Measurements from ENCODE around the gene LTK. TPM values are rescaled to one million over a fixed set of nuclear protein-coding genes. Genes with fewer than 3 reads are reported as not detected.

Gene LTK
- total and polyA plus RNA-seq, 2 experiments from 2014 or later: 0.14 TPM; not detected in 1

DNA sequence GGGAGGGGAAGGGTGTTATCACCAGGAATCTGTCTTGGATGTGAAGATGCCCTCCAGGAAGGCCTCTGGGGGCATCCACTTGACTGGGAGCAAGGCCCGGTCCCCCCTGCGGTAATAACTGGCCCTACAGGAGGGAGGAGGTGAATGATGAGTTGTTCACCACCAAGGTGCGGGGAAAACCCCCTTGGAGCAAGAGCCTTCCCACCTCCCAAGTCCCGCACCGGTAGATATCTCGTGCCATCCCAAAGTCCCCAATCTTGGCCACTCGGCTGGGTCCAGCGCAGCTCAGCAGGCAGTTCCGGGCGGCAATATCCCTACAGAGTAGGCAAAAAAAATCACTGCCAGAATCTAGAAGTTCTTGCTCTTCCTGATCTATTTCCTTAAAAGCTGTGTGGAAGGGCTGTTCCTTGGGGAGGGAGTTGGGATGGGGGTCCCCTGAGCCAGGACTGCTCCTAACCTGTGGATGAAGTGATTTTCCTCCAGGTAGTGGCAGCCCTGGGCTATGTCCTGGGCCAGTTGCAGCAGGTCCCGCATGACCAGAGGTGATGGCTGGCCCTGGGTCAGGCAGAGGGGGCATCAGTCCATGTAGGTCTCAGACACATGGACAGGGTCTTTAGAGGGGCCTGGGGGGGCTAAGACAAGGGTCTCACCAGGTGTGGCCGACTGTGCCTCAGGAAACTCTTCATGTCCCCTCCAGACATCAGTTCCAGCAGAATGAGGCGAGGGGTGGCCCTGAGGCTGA is 8.7 kb downstream of the LTK start:
- Mint-ChIP-seq H3K36me3 (ENCODE audit: low read depth) (no peaks in the 10 kb centered on the region), H3K27ac (no peak overlapping the region), H3K4me3 (no peak overlapping the region; the same call in 2 of the 3 replicates), H3K27me3 (ENCODE audit: insufficient read depth, low read depth, poor library complexity) (peaks cover 82% of the 10 kb centered on the region), H3K4me1 (peaks cover 8% of the 10 kb centered on the region; the same call in 2 of the 3 replicates), H3K9me3 (no peaks in the 10 kb centered on the region; the same call in 2 of the 3 replicates)
- Histone ChIP-seq H3K4me3 (no peak overlapping the region), H3K79me2 (replicated peaks; ENCODE audit: insufficient read depth) (no peaks in the 10 kb centered on the region), H3F3A (replicated peaks; ENCODE audit: low read depth) (peaks cover 11% of the 10 kb centered on the region; the same call in 1 of the 2 replicates), H3K36me3 (ENCODE audit: insufficient read depth) (no peaks in the 10 kb centered on the region), H3K4me1 (ENCODE audit: insufficient read depth) (peaks cover 13% of the 10 kb centered on the region), H4K20me1 (replicated peaks; ENCODE audit: insufficient read depth) (peaks cover 12% of the 10 kb centered on the region; the same call in 1 of the 2 replicates), H2AFZ (no peak overlapping the region), H3K27ac (ENCODE audit: low read depth) (no peak overlapping the region), H3K9me2 (ENCODE audit: insufficient read depth) (no peaks in the 10 kb centered on the region), H3K4me2 (no peak overlapping the region), H3K27me3 (ENCODE audit: insufficient read depth) (peaks cover 99% of the 10 kb centered on the region)
- DNase-seq (ENCODE audit: low spot score): no peak
- TF ChIP-seq, protein P1, sequence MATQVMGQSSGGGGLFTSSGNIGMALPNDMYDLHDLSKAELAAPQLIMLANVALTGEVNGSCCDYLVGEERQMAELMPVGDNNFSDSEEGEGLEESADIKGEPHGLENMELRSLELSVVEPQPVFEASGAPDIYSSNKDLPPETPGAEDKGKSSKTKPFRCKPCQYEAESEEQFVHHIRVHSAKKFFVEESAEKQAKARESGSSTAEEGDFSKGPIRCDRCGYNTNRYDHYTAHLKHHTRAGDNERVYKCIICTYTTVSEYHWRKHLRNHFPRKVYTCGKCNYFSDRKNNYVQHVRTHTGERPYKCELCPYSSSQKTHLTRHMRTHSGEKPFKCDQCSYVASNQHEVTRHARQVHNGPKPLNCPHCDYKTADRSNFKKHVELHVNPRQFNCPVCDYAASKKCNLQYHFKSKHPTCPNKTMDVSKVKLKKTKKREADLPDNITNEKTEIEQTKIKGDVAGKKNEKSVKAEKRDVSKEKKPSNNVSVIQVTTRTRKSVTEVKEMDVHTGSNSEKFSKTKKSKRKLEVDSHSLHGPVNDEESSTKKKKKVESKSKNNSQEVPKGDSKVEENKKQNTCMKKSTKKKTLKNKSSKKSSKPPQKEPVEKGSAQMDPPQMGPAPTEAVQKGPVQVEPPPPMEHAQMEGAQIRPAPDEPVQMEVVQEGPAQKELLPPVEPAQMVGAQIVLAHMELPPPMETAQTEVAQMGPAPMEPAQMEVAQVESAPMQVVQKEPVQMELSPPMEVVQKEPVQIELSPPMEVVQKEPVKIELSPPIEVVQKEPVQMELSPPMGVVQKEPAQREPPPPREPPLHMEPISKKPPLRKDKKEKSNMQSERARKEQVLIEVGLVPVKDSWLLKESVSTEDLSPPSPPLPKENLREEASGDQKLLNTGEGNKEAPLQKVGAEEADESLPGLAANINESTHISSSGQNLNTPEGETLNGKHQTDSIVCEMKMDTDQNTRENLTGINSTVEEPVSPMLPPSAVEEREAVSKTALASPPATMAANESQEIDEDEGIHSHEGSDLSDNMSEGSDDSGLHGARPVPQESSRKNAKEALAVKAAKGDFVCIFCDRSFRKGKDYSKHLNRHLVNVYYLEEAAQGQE (IDR thresholded peaks at IDR 0.05; ENCODE audit: unreplicated experiment): no peak
- TF ChIP-seq ZNF114 (CRISPR knock-in tag; IDR thresholded peaks at IDR 0.05) (no peak), CTCF (conservative IDR thresholded peaks at IDR 0.05; ENCODE audit: low read depth in 2 of 2) (no peak), CREB1 (CRISPR knock-in tag; IDR thresholded peaks at IDR 0.05; ENCODE audit: low read depth) (no peak), EZH2phosphoT487 (IDR thresholded peaks at IDR 0.05; ENCODE audit: unreplicated experiment) (no peak), EZH2 (IDR thresholded peaks at IDR 0.05; ENCODE audit: low read depth, unreplicated experiment) (no peak), NANOG (IDR thresholded peaks at IDR 0.05; ENCODE audit: borderline replicate concordance) (no peak), POLR2AphosphoS5 (IDR thresholded peaks at IDR 0.05; ENCODE audit: low read depth) (no peak), ZNF331 (CRISPR knock-in tag; IDR thresholded peaks at IDR 0.05; ENCODE audit: low read depth) (no peak), JUNB (IDR thresholded peaks at IDR 0.05; ENCODE audit: unreplicated experiment) (no peak), ETS1 (IDR thresholded peaks at IDR 0.05) (no peak), STAT1 (IDR thresholded peaks at IDR 0.05; ENCODE audit: unreplicated experiment) (no peak)
- TF ChIP-seq, protein P2, sequence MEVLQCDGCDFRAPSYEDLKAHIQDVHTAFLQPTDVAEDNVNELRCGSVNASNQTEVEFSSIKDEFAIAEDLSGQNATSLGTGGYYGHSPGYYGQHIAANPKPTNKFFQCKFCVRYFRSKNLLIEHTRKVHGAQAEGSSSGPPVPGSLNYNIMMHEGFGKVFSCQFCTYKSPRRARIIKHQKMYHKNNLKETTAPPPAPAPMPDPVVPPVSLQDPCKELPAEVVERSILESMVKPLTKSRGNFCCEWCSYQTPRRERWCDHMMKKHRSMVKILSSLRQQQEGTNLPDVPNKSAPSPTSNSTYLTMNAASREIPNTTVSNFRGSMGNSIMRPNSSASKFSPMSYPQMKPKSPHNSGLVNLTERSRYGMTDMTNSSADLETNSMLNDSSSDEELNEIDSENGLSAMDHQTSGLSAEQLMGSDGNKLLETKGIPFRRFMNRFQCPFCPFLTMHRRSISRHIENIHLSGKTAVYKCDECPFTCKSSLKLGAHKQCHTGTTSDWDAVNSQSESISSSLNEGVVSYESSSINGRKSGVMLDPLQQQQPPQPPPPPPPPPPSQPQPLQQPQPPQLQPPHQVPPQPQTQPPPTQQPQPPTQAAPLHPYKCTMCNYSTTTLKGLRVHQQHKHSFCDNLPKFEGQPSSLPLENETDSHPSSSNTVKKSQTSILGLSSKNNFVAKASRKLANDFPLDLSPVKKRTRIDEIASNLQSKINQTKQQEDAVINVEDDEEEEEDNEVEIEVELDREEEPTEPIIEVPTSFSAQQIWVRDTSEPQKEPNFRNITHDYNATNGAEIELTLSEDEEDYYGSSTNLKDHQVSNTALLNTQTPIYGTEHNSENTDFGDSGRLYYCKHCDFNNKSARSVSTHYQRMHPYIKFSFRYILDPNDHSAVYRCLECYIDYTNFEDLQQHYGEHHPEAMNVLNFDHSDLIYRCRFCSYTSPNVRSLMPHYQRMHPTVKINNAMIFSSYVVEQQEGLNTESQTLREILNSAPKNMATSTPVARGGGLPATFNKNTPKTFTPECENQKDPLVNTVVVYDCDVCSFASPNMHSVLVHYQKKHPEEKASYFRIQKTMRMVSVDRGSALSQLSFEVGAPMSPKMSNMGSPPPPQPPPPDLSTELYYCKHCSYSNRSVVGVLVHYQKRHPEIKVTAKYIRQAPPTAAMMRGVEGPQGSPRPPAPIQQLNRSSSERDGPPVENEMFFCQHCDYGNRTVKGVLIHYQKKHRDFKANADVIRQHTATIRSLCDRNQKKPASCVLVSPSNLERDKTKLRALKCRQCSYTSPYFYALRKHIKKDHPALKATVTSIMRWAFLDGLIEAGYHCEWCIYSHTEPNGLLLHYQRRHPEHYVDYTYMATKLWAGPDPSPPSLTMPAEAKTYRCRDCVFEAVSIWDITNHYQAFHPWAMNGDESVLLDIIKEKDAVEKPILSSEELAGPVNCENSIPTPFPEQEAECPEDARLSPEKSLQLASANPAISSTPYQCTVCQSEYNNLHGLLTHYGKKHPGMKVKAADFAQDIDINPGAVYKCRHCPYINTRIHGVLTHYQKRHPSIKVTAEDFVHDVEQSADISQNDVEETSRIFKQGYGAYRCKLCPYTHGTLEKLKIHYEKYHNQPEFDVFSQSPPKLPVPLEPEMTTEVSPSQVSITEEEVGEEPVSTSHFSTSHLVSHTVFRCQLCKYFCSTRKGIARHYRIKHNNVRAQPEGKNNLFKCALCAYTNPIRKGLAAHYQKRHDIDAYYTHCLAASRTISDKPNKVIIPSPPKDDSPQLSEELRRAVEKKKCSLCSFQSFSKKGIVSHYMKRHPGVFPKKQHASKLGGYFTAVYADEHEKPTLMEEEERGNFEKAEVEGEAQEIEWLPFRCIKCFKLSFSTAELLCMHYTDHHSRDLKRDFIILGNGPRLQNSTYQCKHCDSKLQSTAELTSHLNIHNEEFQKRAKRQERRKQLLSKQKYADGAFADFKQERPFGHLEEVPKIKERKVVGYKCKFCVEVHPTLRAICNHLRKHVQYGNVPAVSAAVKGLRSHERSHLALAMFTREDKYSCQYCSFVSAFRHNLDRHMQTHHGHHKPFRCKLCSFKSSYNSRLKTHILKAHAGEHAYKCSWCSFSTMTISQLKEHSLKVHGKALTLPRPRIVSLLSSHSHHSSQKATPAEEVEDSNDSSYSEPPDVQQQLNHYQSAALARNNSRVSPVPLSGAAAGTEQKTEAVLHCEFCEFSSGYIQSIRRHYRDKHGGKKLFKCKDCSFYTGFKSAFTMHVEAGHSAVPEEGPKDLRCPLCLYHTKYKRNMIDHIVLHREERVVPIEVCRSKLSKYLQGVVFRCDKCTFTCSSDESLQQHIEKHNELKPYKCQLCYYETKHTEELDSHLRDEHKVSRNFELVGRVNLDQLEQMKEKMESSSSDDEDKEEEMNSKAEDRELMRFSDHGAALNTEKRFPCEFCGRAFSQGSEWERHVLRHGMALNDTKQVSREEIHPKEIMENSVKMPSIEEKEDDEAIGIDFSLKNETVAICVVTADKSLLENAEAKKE (CRISPR knock-in tag; IDR thresholded peaks at IDR 0.05): no peak
- no peak for ATAC-seq
